ENCODE data around the gene ZNF277. TPM values are rescaled to one million over a fixed set of nuclear protein-coding genes. Genes with fewer than 3 reads are reported as not detected.

Gene ZNF277, protein sequence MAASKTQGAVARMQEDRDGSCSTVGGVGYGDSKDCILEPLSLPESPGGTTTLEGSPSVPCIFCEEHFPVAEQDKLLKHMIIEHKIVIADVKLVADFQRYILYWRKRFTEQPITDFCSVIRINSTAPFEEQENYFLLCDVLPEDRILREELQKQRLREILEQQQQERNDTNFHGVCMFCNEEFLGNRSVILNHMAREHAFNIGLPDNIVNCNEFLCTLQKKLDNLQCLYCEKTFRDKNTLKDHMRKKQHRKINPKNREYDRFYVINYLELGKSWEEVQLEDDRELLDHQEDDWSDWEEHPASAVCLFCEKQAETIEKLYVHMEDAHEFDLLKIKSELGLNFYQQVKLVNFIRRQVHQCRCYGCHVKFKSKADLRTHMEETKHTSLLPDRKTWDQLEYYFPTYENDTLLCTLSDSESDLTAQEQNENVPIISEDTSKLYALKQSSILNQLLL
- 10 to 100 TPM; 19.5 to 38.8 (median 25.9) TPM for total RNA-seq
- 10 to 100 TPM; 25.0 to 28.0 TPM for polyA plus RNA-seq
- 32.3 reads per million, percentile 61 among the genes with 10 or more reads in this experiment for total RNA-seq

DNA sequence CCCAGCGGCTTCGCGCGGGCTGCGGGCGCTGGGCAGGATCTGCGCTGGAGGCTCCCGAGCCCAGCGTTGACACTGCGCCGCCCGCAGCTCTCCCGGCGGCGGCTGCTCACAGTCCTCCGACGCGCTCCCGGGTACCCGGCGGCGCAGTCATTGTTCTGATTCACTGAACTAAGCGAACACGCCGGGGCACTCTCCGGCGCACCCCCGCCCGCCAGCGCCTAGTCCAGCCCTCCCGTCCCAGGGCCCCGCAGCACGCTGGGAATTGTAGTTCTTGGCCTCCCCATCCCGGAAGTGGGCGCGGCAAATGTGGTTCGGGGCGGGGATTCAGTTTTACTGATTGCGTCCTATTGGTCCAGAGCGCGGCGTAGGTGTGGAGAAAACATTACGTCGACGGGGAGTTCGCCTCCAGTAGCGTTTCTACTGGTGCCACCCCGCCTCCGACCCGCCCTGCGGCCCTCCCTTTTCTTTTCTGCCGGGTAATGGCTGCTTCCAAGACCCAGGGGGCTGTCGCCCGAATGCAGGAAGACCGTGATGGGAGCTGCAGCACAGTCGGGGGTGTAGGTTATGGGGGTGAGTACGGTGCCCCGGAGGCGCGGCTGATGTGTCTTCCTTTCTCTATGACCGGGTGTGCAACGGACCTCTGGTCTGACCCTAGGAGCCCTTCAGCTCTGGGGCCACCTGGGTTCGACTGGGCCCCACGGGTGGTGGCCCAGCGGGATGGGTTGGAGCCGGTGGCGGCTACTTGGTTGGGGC, at the start of gene ZNF277, which contains the start of gene DOCK4:
Gene ZNF277, plus strand, starts transcription at position 458 of the 753 bp plus-strand sequence. Its CDS starts 22 bp downstream, at position 480.
Gene DOCK4, minus strand, starts transcription at position 162 of the 753 bp plus-strand sequence. CDS start 261 bp downstream, outside the sequence.
- peaks cover 25 to 57% (median 38%) of the 10 kb centered on the region in 7 donors for H3K4me1 Mint-ChIP-seq
- peaks cover 14 to 22% of the 10 kb centered on the region in 2 donors for H3K4me1 ChIP-seq (ENCODE audit: control insufficient read depth in 2 of 2, insufficient read depth in 2 of 2, low read length in 2 of 2)

DNA sequence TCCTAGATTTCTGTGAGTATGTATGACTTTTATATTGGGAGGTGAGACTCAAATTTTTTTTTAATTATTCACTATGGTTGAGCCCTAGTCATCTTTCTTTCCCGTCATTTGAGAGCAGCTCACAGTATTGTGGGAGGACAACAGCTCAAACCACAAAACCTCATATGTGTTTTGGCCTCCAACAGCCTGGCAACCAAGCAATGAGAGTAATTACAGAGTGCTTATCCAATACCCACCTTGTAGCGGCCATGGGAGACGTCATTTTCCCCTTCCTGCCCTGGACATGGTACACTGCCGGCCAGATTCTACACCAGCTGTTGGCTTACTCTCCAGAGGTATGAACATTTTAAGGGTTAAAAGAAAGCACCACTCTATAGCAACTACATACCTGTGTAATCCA, 49.4 kb upstream of the ZNF277 start:
- Mint-ChIP-seq H3K27me3 (peaks cover 11 to 26% (median 18%) of the 10 kb centered on the region in 5 donors), H3K9me3 (no peaks in the 10 kb centered on the region), H3K27ac (no peak overlapping the region), H3K36me3 (no peaks in the 10 kb centered on the region), H3K4me1 (peaks cover 0 to 4% (median 0%) of the 10 kb centered on the region in 7 donors), H3K4me3 (no peak overlapping the region)
- no peak overlapping the region for H3K4me3 ChIP-seq (ENCODE audit: low read length)
- no peaks in the 10 kb centered on the region for H3K36me3 ChIP-seq (ENCODE audit: control insufficient read depth in 2 of 3, insufficient read depth in 3 of 3, low read length in 3 of 3)
- H3K9me3 ChIP-seq (ENCODE audit: control insufficient read depth in 2 of 3, low read length in 3 of 3) = no peaks in the 10 kb centered on the region
- no peaks in the 10 kb centered on the region for H3K4me1 ChIP-seq (ENCODE audit: control insufficient read depth in 2 of 2, insufficient read depth in 2 of 2, low read length in 2 of 2)
- H3K27ac ChIP-seq (ENCODE audit: low read depth, low read length) = no peak overlapping the region
- no peaks in the 10 kb centered on the region for H3K27me3 ChIP-seq (ENCODE audit: control insufficient read depth in 2 of 2, insufficient read depth in 2 of 2, low read length in 2 of 2)
- ChIA-PET CTCF (no interaction called here), POLR2A (no interaction called here)
- DNase-seq (no peak), ATAC-seq (peak; percentile 27)
- intact Hi-C loops (cut with micrococcal nuclease) = no loop called here

More for the DNA sequence above, at the start of gene ZNF277, which contains the start of gene DOCK4:
- peaks cover 15% of the 10 kb centered on the region in 2 donors for H3K27me3 ChIP-seq (ENCODE audit: control insufficient read depth in 2 of 2, insufficient read depth in 2 of 2, low read length in 2 of 2)
- H3K27me3 Mint-ChIP-seq = peaks cover 25 to 36% (median 29%) of the 10 kb centered on the region in 5 donors
- DNase-seq = peak; percentile 97 to 100 (median 99)
- H3K4me3 Mint-ChIP-seq = peak within 1 kb of the TSS; percentile 93 to 99 (median 96)
- H3K27ac Mint-ChIP-seq = peak within 1 kb of the TSS; percentile 60 to 95 (median 85)
- H3K9me3 ChIP-seq (ENCODE audit: control insufficient read depth in 2 of 3, low read length in 3 of 3) = no peaks in the 10 kb centered on the region
- H3K36me3 Mint-ChIP-seq = no peaks in the 10 kb centered on the region
- H3K27ac ChIP-seq (ENCODE audit: low read depth, low read length) = peak within 1 kb of the TSS; percentile 71
- H3K9me3 Mint-ChIP-seq = no peaks in the 10 kb centered on the region
- peak; percentile 93 for ATAC-seq
- peak within 1 kb of the TSS; percentile 94 for H3K4me3 ChIP-seq (ENCODE audit: low read length)
- CTCF ChIA-PET = interaction anchor here (0.7 to 1.0 kb wide), 2 partner anchors 9 to 244 kb away, joined by 3 read pairs; no protein-coding TSS in a partner anchor
- POLR2A ChIA-PET = interaction anchor here (1.1 to 1.4 kb wide), 3 partner anchors 9 to 243 kb away, joined by 3 to 5 read pairs (median 4); partner anchors contain the start of gene IFRD1
- peaks cover 0 to 3% (median 0%) of the 10 kb centered on the region in 3 experiments for H3K36me3 ChIP-seq (ENCODE audit: control insufficient read depth in 2 of 3, insufficient read depth in 3 of 3, low read length in 3 of 3)
- intact Hi-C loops (cut with micrococcal nuclease) = loop anchor here (1.0 to 10.0 kb wide), 10 partner anchors 186 to 1112 kb away; partner anchors contain the start of genes IFRD1 (in 2 of the 2), IMMP2L (in 2 of the 2), TMEM168 (in 2 of the 2) and LRRN3 (in 1 of the 2)

DNA sequence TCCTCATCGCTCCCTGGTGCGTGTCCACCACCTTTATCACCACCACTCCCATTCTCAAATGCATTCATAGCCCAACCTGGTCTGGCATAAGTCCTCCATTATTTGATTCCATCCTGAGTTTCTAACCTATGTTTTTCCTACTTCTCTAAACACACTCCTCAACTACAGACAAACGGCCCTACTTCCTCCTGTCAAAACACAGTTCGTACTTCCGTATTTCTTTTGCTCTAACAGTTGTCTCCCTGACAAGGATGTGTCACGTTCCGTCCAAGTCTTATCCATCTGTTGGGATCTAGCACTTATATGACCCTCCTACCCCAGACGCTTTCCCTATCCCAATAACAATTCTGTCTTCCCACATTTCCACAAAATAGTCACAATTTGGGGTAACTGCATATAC, 47.1 kb upstream of the ZNF277 start:
- H3K9me3 ChIP-seq (ENCODE audit: control insufficient read depth in 2 of 3, low read length in 3 of 3) = no peaks in the 10 kb centered on the region
- H3K9me3 Mint-ChIP-seq = no peaks in the 10 kb centered on the region
- no peaks in the 10 kb centered on the region for H3K4me1 ChIP-seq (ENCODE audit: control insufficient read depth in 2 of 2, insufficient read depth in 2 of 2, low read length in 2 of 2)
- H3K27me3 Mint-ChIP-seq = peaks cover 14 to 27% (median 18%) of the 10 kb centered on the region in 5 donors
- intact Hi-C loops (cut with micrococcal nuclease) = no loop called here
- no peak overlapping the region for H3K4me3 Mint-ChIP-seq
- ChIA-PET POLR2A (no interaction called here), CTCF (no interaction called here)
- H3K4me1 Mint-ChIP-seq = peaks cover 0 to 4% (median 0%) of the 10 kb centered on the region in 7 donors
- peak; percentile 63 for ATAC-seq
- H3K4me3 ChIP-seq (ENCODE audit: low read length) = no peak overlapping the region
- no peak overlapping the region for H3K27ac Mint-ChIP-seq
- no peak overlapping the region for H3K27ac ChIP-seq (ENCODE audit: low read depth, low read length)
- H3K27me3 ChIP-seq (ENCODE audit: control insufficient read depth in 2 of 2, insufficient read depth in 2 of 2, low read length in 2 of 2) = no peaks in the 10 kb centered on the region
- DNase-seq = no peak
- no peaks in the 10 kb centered on the region for H3K36me3 ChIP-seq (ENCODE audit: control insufficient read depth in 2 of 3, insufficient read depth in 3 of 3, low read length in 3 of 3)
- no peaks in the 10 kb centered on the region for H3K36me3 Mint-ChIP-seq

DNA sequence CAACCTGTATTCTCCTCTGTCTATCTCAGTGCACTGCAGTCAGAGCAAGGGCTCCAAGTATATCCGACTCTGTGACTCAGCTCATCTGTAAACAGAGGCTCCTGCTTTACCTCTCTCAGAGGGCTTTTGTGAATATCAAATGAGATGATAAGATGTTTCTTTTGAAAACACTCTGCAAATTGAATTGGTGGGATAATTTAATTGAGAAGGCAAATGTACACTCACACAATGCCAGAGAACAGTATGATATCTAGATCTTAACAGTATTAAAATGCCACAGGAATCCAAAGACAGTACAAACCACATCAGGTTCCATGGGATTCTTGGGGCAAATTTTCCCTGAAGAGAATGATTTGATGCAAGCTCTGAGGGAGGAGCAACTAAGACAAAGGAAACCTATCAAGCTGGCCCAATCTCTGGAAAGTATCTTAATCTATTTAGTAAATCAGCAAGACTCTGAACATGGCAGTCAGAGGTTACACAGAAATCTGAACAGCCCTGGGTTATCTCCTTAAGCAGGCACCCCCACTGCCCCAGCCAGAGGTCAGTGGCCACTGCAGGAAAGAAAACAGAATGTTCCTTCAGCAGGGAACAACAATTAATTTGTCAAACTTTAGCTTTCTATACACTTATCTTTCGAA, 46.2 kb upstream of the ZNF277 start:
- H3K27ac ChIP-seq (ENCODE audit: low read depth, low read length) = no peak overlapping the region
- no peaks in the 10 kb centered on the region for H3K36me3 ChIP-seq (ENCODE audit: control insufficient read depth in 2 of 3, insufficient read depth in 3 of 3, low read length in 3 of 3)
- no peak for DNase-seq
- Mint-ChIP-seq H3K27me3 (peaks cover 14 to 23% (median 18%) of the 10 kb centered on the region in 5 donors), H3K4me3 (no peak overlapping the region), H3K9me3 (no peaks in the 10 kb centered on the region), H3K27ac (no peak overlapping the region), H3K36me3 (no peaks in the 10 kb centered on the region), H3K4me1 (peaks cover 0 to 4% (median 0%) of the 10 kb centered on the region in 7 donors)
- no peaks in the 10 kb centered on the region for H3K9me3 ChIP-seq (ENCODE audit: control insufficient read depth in 2 of 3, low read length in 3 of 3)
- no peak overlapping the region for H3K4me3 ChIP-seq (ENCODE audit: low read length)
- ChIA-PET POLR2A (interaction anchor here (0.9 kb wide), 1 partner anchor 163 kb away, joined by 3 read pairs; no protein-coding TSS in a partner anchor), CTCF (no interaction called here)
- no peak for ATAC-seq
- no peaks in the 10 kb centered on the region for H3K27me3 ChIP-seq (ENCODE audit: control insufficient read depth in 2 of 2, insufficient read depth in 2 of 2, low read length in 2 of 2)
- intact Hi-C loops (cut with micrococcal nuclease) = no loop called here
- H3K4me1 ChIP-seq (ENCODE audit: control insufficient read depth in 2 of 2, insufficient read depth in 2 of 2, low read length in 2 of 2) = no peaks in the 10 kb centered on the region

DNA sequence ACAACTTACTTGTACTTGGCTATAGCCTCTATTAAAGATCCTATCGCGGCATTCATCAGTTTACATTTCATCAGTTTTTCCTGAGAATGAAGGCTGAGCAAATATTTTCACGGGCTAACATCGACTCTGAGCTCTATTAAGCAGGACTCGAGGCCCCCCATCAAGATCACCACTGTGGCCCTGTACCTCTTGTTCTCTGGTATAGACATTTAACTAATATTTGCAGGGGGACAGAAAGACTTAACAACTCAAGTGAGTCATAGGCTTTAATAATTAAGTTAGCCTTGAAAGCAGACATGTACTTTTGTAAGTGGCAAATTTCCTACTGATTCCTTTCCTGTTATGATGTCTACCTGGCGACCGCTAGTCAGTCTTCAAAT, 45.7 kb upstream of the ZNF277 start:
- H3K27ac Mint-ChIP-seq = no peak overlapping the region
- ATAC-seq (no peak), DNase-seq (no peak)
- peaks cover 0 to 4% (median 0%) of the 10 kb centered on the region in 7 donors for H3K4me1 Mint-ChIP-seq
- no peak overlapping the region for H3K27ac ChIP-seq (ENCODE audit: low read depth, low read length)
- H3K9me3 ChIP-seq (ENCODE audit: control insufficient read depth in 2 of 3, low read length in 3 of 3) = no peaks in the 10 kb centered on the region
- H3K36me3 Mint-ChIP-seq = no peaks in the 10 kb centered on the region
- ChIA-PET CTCF (no interaction called here), POLR2A (interaction anchor here (0.9 kb wide), 1 partner anchor 163 kb away, joined by 3 read pairs; no protein-coding TSS in a partner anchor)
- no peaks in the 10 kb centered on the region for H3K9me3 Mint-ChIP-seq
- H3K27me3 ChIP-seq (ENCODE audit: control insufficient read depth in 2 of 2, insufficient read depth in 2 of 2, low read length in 2 of 2) = no peaks in the 10 kb centered on the region
- H3K36me3 ChIP-seq (ENCODE audit: control insufficient read depth in 2 of 3, insufficient read depth in 3 of 3, low read length in 3 of 3) = no peaks in the 10 kb centered on the region
- H3K4me3 Mint-ChIP-seq = no peak overlapping the region
- H3K27me3 Mint-ChIP-seq = peaks cover 12 to 23% (median 18%) of the 10 kb centered on the region in 5 donors
- H3K4me1 ChIP-seq (ENCODE audit: control insufficient read depth in 2 of 2, insufficient read depth in 2 of 2, low read length in 2 of 2) = no peaks in the 10 kb centered on the region
- no peak overlapping the region for H3K4me3 ChIP-seq (ENCODE audit: low read length)
- intact Hi-C loops (cut with micrococcal nuclease) = no loop called here
